OCI-LY7 (cell line): ENCODE data around the gene STXBP6.

Experiments used
- EZH2phosphoT487 ChIP-seq: fragments of 200-600 bp; sonication (generic); IDR thresholded peaks from 2 replicates; pipeline ENCODE4 v1.6.1; 2018; ENCODE audit warnings: low read depth, borderline replicate concordance, mild to moderate bottlenecking, mixed run types, antibody characterized with exemption, low read length, moderate library complexity, mixed read lengths
- TF ChIP-seq, protein P1 (sequence below): fragments of 200-600 bp; sonication (generic); conservative IDR thresholded peaks from 2 replicates; pipeline ENCODE4 v1.5.1; 2014; ENCODE audit warnings: mild to moderate bottlenecking, antibody characterized with exemption, low read length, moderate library complexity, mixed read lengths

DNA sequence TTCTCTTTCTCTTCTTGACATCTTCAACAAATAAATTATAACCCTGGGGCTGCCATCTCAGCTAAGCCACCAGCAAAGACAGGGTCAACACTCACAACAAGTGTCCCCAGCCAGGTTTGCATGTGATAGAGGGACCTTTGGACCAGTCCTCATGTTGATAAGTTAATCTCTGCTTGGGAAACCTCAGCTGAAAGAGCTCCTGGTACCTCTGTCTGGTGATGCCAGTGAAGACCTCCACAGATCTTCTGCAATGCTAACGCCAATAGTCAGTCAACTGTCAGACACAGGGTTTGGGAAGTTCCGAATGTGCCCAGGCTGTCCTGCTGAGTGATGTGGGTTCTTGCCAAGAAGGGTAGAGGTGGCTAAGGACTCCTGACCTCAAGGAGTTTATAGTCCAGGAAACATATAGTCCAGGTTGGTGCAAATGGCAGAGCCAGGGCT lies 236.1 kb downstream of the STXBP6 start:
- TF ChIP-seq, protein P1, sequence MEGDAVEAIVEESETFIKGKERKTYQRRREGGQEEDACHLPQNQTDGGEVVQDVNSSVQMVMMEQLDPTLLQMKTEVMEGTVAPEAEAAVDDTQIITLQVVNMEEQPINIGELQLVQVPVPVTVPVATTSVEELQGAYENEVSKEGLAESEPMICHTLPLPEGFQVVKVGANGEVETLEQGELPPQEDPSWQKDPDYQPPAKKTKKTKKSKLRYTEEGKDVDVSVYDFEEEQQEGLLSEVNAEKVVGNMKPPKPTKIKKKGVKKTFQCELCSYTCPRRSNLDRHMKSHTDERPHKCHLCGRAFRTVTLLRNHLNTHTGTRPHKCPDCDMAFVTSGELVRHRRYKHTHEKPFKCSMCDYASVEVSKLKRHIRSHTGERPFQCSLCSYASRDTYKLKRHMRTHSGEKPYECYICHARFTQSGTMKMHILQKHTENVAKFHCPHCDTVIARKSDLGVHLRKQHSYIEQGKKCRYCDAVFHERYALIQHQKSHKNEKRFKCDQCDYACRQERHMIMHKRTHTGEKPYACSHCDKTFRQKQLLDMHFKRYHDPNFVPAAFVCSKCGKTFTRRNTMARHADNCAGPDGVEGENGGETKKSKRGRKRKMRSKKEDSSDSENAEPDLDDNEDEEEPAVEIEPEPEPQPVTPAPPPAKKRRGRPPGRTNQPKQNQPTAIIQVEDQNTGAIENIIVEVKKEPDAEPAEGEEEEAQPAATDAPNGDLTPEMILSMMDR = no peak
- no peak for TF ChIP-seq EZH2phosphoT487
